ENCODE results near the gene HTT-AS. TPM values are rescaled to one million over a fixed set of nuclear protein-coding genes. Genes with fewer than 3 reads are reported as not detected.

Gene HTT-AS
- total RNA-seq, 4 donors from 2014 or later: not detected

DNA sequence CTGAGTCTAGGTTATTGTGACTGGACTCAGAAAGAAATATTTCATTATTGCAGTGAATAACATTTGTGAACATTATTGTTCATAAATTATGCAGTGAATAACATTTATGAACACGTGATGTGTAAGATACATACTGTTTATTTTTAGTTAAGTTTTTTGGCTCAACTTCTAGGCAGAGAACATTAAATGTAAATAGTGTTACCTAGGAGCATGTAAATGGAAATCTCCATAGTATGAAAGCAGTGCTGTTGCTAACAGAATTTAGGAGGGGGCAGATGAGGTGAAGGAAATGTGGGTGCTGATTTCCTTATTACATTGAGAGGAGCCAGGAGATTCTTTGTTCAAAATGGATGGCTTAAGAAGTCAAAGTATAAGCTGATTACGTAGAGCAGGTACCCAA, 45.1 kb upstream of the HTT-AS start:
- DNase-seq (ENCODE audit: low spot score in 2 of 2): no peak
- Histone ChIP-seq H3K27ac (no peak overlapping the region), H3K4me1 (no peaks in the 10 kb centered on the region), H3K27me3 (no peaks in the 10 kb centered on the region), H3K9me3 (no peaks in the 10 kb centered on the region), H3K4me3 (no peak overlapping the region), H3K36me3 (peaks cover 77% of the 10 kb centered on the region)
- WGBS: 71% methylated on average over 2 of the region's 2 CpGs
- TF ChIP-seq POLR2A (IDR thresholded peaks at IDR 0.05) (no peak), POLR2AphosphoS5 (IDR thresholded peaks at IDR 0.05) (no peak), EP300 (IDR thresholded peaks at IDR 0.05) (no peak)

- whole genome bisulfite sequencing: 88% methylated on average over 8 of the region's 8 CpGs
- H3K9me3 ChIP-seq: no peaks in the 10 kb centered on the region
- H3K27ac ChIP-seq: no peak overlapping the region
- H3K4me3 ChIP-seq: no peak overlapping the region
- no peaks in the 10 kb centered on the region for H3K4me1 ChIP-seq
- TF ChIP-seq EP300 (IDR thresholded peaks at IDR 0.05) (no peak), POLR2AphosphoS5 (IDR thresholded peaks at IDR 0.05) (no peak), POLR2A (IDR thresholded peaks at IDR 0.05) (no peak)
- TF ChIP-seq, protein P1, sequence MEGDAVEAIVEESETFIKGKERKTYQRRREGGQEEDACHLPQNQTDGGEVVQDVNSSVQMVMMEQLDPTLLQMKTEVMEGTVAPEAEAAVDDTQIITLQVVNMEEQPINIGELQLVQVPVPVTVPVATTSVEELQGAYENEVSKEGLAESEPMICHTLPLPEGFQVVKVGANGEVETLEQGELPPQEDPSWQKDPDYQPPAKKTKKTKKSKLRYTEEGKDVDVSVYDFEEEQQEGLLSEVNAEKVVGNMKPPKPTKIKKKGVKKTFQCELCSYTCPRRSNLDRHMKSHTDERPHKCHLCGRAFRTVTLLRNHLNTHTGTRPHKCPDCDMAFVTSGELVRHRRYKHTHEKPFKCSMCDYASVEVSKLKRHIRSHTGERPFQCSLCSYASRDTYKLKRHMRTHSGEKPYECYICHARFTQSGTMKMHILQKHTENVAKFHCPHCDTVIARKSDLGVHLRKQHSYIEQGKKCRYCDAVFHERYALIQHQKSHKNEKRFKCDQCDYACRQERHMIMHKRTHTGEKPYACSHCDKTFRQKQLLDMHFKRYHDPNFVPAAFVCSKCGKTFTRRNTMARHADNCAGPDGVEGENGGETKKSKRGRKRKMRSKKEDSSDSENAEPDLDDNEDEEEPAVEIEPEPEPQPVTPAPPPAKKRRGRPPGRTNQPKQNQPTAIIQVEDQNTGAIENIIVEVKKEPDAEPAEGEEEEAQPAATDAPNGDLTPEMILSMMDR (IDR thresholded peaks at IDR 0.05): no peak
- no peak for DNase-seq (ENCODE audit: low spot score in 2 of 2)
- no peaks in the 10 kb centered on the region for H3K27me3 ChIP-seq
- H3K36me3 ChIP-seq: peaks cover 75% of the 10 kb centered on the region
Measured at GRCh38 chr4:3118312-3118711, 44.0 kb upstream of the HTT-AS start.

DNA sequence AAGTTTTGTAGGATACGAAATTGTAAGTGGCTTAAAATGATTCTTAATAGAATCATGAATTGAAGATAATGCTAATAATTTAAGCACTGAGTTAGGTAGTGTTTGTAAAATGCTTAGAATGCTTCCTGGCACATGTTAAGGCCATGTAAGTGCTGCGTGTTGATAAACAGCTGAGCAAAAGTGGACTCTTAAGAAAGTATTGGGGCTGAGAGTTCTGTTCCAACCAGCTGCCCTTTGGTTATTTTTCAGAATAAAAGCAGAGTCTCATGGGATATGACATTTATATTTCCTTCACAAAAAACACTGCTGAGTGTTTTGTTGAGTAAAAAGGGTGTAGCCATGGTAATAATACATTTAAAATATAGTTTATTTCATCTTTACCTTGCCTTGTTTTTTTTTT, 42.6 kb upstream of the HTT-AS start:
- Histone ChIP-seq H3K36me3 (peaks cover 65% of the 10 kb centered on the region), H3K27ac (no peak overlapping the region), H3K4me3 (no peak overlapping the region), H3K9me3 (no peaks in the 10 kb centered on the region), H3K27me3 (no peaks in the 10 kb centered on the region), H3K4me1 (no peaks in the 10 kb centered on the region)
- no peak for TF ChIP-seq EP300 (IDR thresholded peaks at IDR 0.05)
- TF ChIP-seq, protein P1 (IDR thresholded peaks at IDR 0.05): no peak
- TF ChIP-seq POLR2A (IDR thresholded peaks at IDR 0.05): no peak
- no peak for TF ChIP-seq POLR2AphosphoS5 (IDR thresholded peaks at IDR 0.05)
- WGBS: 88% methylated on average over 2 of the region's 2 CpGs
- no peak for DNase-seq (ENCODE audit: low spot score in 2 of 2)

DNA sequence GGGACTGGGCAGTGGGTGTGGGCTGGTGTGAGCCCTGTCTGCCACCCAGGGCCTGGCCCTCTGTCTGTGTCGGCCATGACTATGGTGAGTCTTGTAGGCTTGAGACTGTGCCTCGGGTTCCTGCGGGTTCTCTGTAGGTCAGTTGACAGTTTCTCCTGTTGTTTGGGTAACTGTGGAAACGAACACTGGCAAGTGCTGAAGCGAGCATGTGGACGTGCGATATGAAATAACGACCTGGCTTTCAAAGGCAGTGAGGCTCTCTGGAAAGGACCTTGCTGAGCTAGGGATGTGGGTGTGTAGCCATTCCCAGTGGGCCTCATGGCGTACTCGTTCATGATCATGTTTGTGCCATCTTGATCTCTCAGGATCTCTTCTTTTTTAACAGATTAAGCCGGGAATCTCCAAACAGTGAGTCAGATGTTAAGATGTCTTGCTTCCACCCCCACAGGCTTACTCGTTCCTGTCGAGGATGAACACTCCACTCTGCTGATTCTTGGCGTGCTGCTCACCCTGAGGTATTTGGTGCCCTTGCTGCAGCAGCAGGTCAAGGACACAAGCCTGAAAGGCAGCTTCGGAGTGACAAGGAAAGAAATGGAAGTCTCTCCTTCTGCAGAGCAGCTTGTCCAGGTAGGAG, 41.4 kb upstream of the HTT-AS start:
- TF ChIP-seq, protein P1 (IDR thresholded peaks at IDR 0.05): no peak
- TF ChIP-seq EP300 (IDR thresholded peaks at IDR 0.05) (no peak), POLR2A (IDR thresholded peaks at IDR 0.05) (no peak)
- H3K36me3 ChIP-seq: peaks cover 66% of the 10 kb centered on the region

DNA sequence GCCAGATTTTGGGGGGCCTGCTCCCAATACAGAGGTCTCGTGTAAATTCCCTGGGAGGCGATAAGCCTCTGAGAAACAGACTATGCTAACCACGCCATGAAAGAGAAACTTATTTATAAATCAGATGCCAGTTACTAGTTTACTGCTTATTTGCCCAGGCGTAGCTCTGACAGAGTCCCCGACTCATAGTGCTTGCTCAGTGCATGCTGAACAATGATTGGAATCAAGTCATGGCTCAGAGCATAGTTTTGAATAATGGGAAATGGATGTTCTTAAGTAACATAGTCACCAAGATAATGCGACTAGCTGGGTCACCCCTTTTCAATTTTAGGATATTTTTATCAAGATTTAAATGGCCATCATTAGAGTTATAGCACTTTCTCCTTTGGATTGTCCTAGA, 40.0 kb upstream of the HTT-AS start:
- no peaks in the 10 kb centered on the region for H3K27me3 ChIP-seq
- DNase-seq (ENCODE audit: low spot score in 2 of 2): no peak
- peaks cover 63% of the 10 kb centered on the region for H3K36me3 ChIP-seq
- H3K4me1 ChIP-seq: no peaks in the 10 kb centered on the region
- TF ChIP-seq, protein P1 (IDR thresholded peaks at IDR 0.05): no peak
- no peak for TF ChIP-seq POLR2AphosphoS5 (IDR thresholded peaks at IDR 0.05)
- TF ChIP-seq EP300 (IDR thresholded peaks at IDR 0.05): no peak
- no peak for TF ChIP-seq POLR2A (IDR thresholded peaks at IDR 0.05)
- no peaks in the 10 kb centered on the region for H3K9me3 ChIP-seq
- 96% methylated on average over 6 of the region's 6 CpGs for WGBS
- no peak overlapping the region for H3K27ac ChIP-seq
- H3K4me3 ChIP-seq: no peak overlapping the region

More for the DNA sequence above, 41.4 kb upstream of the HTT-AS start:
- H3K4me3 ChIP-seq: no peak overlapping the region
- H3K27ac ChIP-seq: no peak overlapping the region
- 89% methylated on average over 15 of the region's 15 CpGs for WGBS
- DNase-seq (ENCODE audit: low spot score in 2 of 2): no peak
- H3K27me3 ChIP-seq: no peaks in the 10 kb centered on the region
- H3K9me3 ChIP-seq: no peaks in the 10 kb centered on the region
- no peaks in the 10 kb centered on the region for H3K4me1 ChIP-seq

Measured in suprapubic skin (tissue), 4 donors.